Measurements from ENCODE around the gene CDKN2C.
"Not testable (repeated sequence)": the region's sequence is repeated elsewhere in the genome, so short reads cannot be mapped to it uniquely, and the experiment has no call there.

The CDKN2C gene

GRCh38 chr1:50929376-50929958 lies 40.6 kb upstream of the CDKN2C start:
- no peak overlapping the region for H2BK120ac ChIP-seq (ENCODE audit: low read depth, low read length)
- no peaks in the 10 kb centered on the region for H3K79me1 ChIP-seq (ENCODE audit: low read depth, low read length)
- no peak overlapping the region for H2BK15ac ChIP-seq (ENCODE audit: low read length)
- DNase-seq (ENCODE audit: low spot score): no peak
- no peak overlapping the region for H2BK12ac ChIP-seq (ENCODE audit: low read length)
- H4K91ac ChIP-seq (ENCODE audit: low read depth, low read length, poor library complexity): no peak overlapping the region
- no peak overlapping the region for H4K8ac ChIP-seq (ENCODE audit: low read depth, low read length)
- no peak overlapping the region for H3K18ac ChIP-seq (ENCODE audit: low read length)
- no peak overlapping the region for H3K4me2 ChIP-seq (ENCODE audit: insufficient read depth, low read length, poor library complexity, severe bottlenecking)
- no peak overlapping the region for H3K4me3 ChIP-seq (ENCODE audit: low read length in 2 of 2)
- no peak overlapping the region for H2AFZ ChIP-seq (ENCODE audit: low read length)
- H3K9me3 ChIP-seq (replicated peaks in 1 of 2; ENCODE audit: control insufficient read depth in 2 of 2, insufficient read depth in 1 of 2, low read depth in 1 of 2, low read length in 2 of 2): peaks cover 0 to 6% of the 10 kb centered on the region in 2 donors
- H3K4ac ChIP-seq (ENCODE audit: low read length): no peak overlapping the region
- no peaks in the 10 kb centered on the region for H3K27me3 ChIP-seq (ENCODE audit: control insufficient read depth in 3 of 3, insufficient read depth in 3 of 3, low read depth in 1 of 3, low read length in 3 of 3)
- no peak overlapping the region for H3K9ac ChIP-seq (ENCODE audit: low read depth, low read length, poor library complexity)
- no peaks in the 10 kb centered on the region for H3K36me3 ChIP-seq (replicated peaks in 1 of 2; ENCODE audit: control insufficient read depth in 2 of 2, insufficient read depth in 2 of 2, low read length in 2 of 2)
- no peak overlapping the region for H3K23ac ChIP-seq (ENCODE audit: low read depth, low read length, poor library complexity)
- no peak overlapping the region for H2AK5ac ChIP-seq (ENCODE audit: low read depth, low read length)
- H2BK5ac ChIP-seq (ENCODE audit: low read length): no peak overlapping the region
- no peaks in the 10 kb centered on the region for H3K4me1 ChIP-seq (ENCODE audit: control insufficient read depth in 2 of 2, insufficient read depth in 1 of 2, low read depth in 1 of 2, low read length in 2 of 2)
- WGBS, 2 donors (ENCODE audit: extremely low coverage in 2 of 2, insufficient read length in 2 of 2, insufficient replicate concordance in 1 of 2): no CpG with 5 or more reads among the region's 2 CpGs
- H3K27ac ChIP-seq (replicated peaks; ENCODE audit: low read length): no peak overlapping the region
- H3K14ac ChIP-seq (ENCODE audit: low read length): no peak overlapping the region

- Histone ChIP-seq H4K91ac (ENCODE audit: low read depth, low read length, poor library complexity) (no peak overlapping the region), H3K4ac (ENCODE audit: low read length) (no peak overlapping the region), H3K4me2 (ENCODE audit: insufficient read depth, low read length, poor library complexity, severe bottlenecking) (no peak overlapping the region), H3K79me1 (ENCODE audit: low read depth, low read length) (no peaks in the 10 kb centered on the region), H3K9ac (ENCODE audit: low read depth, low read length, poor library complexity) (no peak overlapping the region), H3K4me3 (ENCODE audit: low read length in 2 of 2) (no peak overlapping the region), H3K27ac (replicated peaks; ENCODE audit: low read length) (no peak overlapping the region), H4K8ac (ENCODE audit: low read depth, low read length) (no peak overlapping the region), H3K4me1 (ENCODE audit: control insufficient read depth in 2 of 2, insufficient read depth in 1 of 2, low read depth in 1 of 2, low read length in 2 of 2) (no peaks in the 10 kb centered on the region), H2BK5ac (ENCODE audit: low read length) (no peak overlapping the region), H2AK5ac (ENCODE audit: low read depth, low read length) (no peak overlapping the region), H2BK15ac (ENCODE audit: low read length) (no peak overlapping the region), H2AFZ (ENCODE audit: low read length) (no peak overlapping the region), H3K9me3 (replicated peaks in 1 of 2; ENCODE audit: control insufficient read depth in 2 of 2, insufficient read depth in 1 of 2, low read depth in 1 of 2, low read length in 2 of 2) (no peaks in the 10 kb centered on the region), H3K14ac (ENCODE audit: low read length) (no peak overlapping the region), H3K27me3 (ENCODE audit: control insufficient read depth in 3 of 3, insufficient read depth in 3 of 3, low read depth in 1 of 3, low read length in 3 of 3) (no peaks in the 10 kb centered on the region), H2BK12ac (ENCODE audit: low read length) (no peak overlapping the region), H3K23ac (ENCODE audit: low read depth, low read length, poor library complexity) (no peak overlapping the region), H3K18ac (ENCODE audit: low read length) (no peak overlapping the region), H3K36me3 (replicated peaks in 1 of 2; ENCODE audit: control insufficient read depth in 2 of 2, insufficient read depth in 2 of 2, low read length in 2 of 2) (no peaks in the 10 kb centered on the region), H2BK120ac (ENCODE audit: low read depth, low read length) (no peak overlapping the region)
- no peak for DNase-seq (ENCODE audit: low spot score)
Observed at GRCh38 chr1:50930193-50930592, 39.9 kb upstream of the CDKN2C start.

- Histone ChIP-seq H3K4me1 (ENCODE audit: control insufficient read depth in 2 of 2, insufficient read depth in 1 of 2, low read depth in 1 of 2, low read length in 2 of 2) (no peaks in the 10 kb centered on the region), H3K79me1 (ENCODE audit: low read depth, low read length) (no peaks in the 10 kb centered on the region), H4K8ac (ENCODE audit: low read depth, low read length) (no peak overlapping the region), H2BK5ac (ENCODE audit: low read length) (no peak overlapping the region), H4K91ac (ENCODE audit: low read depth, low read length, poor library complexity) (no peak overlapping the region), H3K14ac (ENCODE audit: low read length) (no peak overlapping the region), H3K23ac (ENCODE audit: low read depth, low read length, poor library complexity) (no peak overlapping the region), H2AFZ (ENCODE audit: low read length) (no peak overlapping the region), H3K36me3 (replicated peaks in 1 of 2; ENCODE audit: control insufficient read depth in 2 of 2, insufficient read depth in 2 of 2, low read length in 2 of 2) (no peaks in the 10 kb centered on the region), H3K4me2 (ENCODE audit: insufficient read depth, low read length, poor library complexity, severe bottlenecking) (no peak overlapping the region), H3K4me3 (ENCODE audit: low read length in 2 of 2) (no peak overlapping the region), H3K18ac (ENCODE audit: low read length) (no peak overlapping the region), H3K9ac (ENCODE audit: low read depth, low read length, poor library complexity) (no peak overlapping the region), H2AK5ac (ENCODE audit: low read depth, low read length) (no peak overlapping the region), H3K27ac (replicated peaks; ENCODE audit: low read length) (no peak overlapping the region), H2BK120ac (ENCODE audit: low read depth, low read length) (no peak overlapping the region), H3K9me3 (replicated peaks in 1 of 2; ENCODE audit: control insufficient read depth in 2 of 2, insufficient read depth in 1 of 2, low read depth in 1 of 2, low read length in 2 of 2) (no peaks in the 10 kb centered on the region), H2BK15ac (ENCODE audit: low read length) (no peak overlapping the region), H2BK12ac (ENCODE audit: low read length) (no peak overlapping the region), H3K27me3 (ENCODE audit: control insufficient read depth in 3 of 3, insufficient read depth in 3 of 3, low read depth in 1 of 3, low read length in 3 of 3) (no peaks in the 10 kb centered on the region), H3K4ac (ENCODE audit: low read length) (no peak overlapping the region)
- WGBS, 2 donors (ENCODE audit: extremely low coverage in 2 of 2, insufficient read length in 2 of 2, insufficient replicate concordance in 1 of 2): no CpG with 5 or more reads among the region's 6 CpGs
- no peak for DNase-seq (ENCODE audit: low spot score)
Observed at GRCh38 chr1:50930965-50931737, 38.9 kb upstream of the CDKN2C start.

- H3K4me2 ChIP-seq (ENCODE audit: insufficient read depth, low read length, poor library complexity, severe bottlenecking); H3K18ac ChIP-seq (ENCODE audit: low read length); H2BK120ac ChIP-seq (ENCODE audit: low read depth, low read length); H2BK12ac ChIP-seq (ENCODE audit: low read length); H3K23ac ChIP-seq (ENCODE audit: low read depth, low read length, poor library complexity); H3K4ac ChIP-seq (ENCODE audit: low read length); H3K4me1 ChIP-seq (ENCODE audit: control insufficient read depth in 2 of 2, insufficient read depth in 1 of 2, low read depth in 1 of 2, low read length in 2 of 2); H3K79me1 ChIP-seq (ENCODE audit: low read depth, low read length); H3K9ac ChIP-seq (ENCODE audit: low read depth, low read length, poor library complexity); H3K36me3 ChIP-seq (replicated peaks in 1 of 2; ENCODE audit: control insufficient read depth in 2 of 2, insufficient read depth in 2 of 2, low read length in 2 of 2); H3K27me3 ChIP-seq (ENCODE audit: control insufficient read depth in 3 of 3, insufficient read depth in 3 of 3, low read depth in 1 of 3, low read length in 3 of 3); H4K91ac ChIP-seq (ENCODE audit: low read depth, low read length, poor library complexity); H3K14ac ChIP-seq (ENCODE audit: low read length); H2AK5ac ChIP-seq (ENCODE audit: low read depth, low read length); H3K9me3 ChIP-seq (replicated peaks in 1 of 2; ENCODE audit: control insufficient read depth in 2 of 2, insufficient read depth in 1 of 2, low read depth in 1 of 2, low read length in 2 of 2); H3K27ac ChIP-seq (replicated peaks; ENCODE audit: low read length); H2BK15ac ChIP-seq (ENCODE audit: low read length); H3K4me3 ChIP-seq (ENCODE audit: low read length in 2 of 2); H4K8ac ChIP-seq (ENCODE audit: low read depth, low read length); DNase-seq (ENCODE audit: low spot score); H2AFZ ChIP-seq (ENCODE audit: low read length); H2BK5ac ChIP-seq (ENCODE audit: low read length): not testable (repeated sequence)
- WGBS, 2 donors (ENCODE audit: extremely low coverage in 2 of 2, insufficient read length in 2 of 2, insufficient replicate concordance in 1 of 2): no CpG with 5 or more reads among the region's 4 CpGs
Observed at GRCh38 chr1:50932043-50932442, 38.0 kb upstream of the CDKN2C start.

Measured in neuronal stem cell (in vitro differentiated cells).